HuH-7.5 (cell line): Measurements from ENCODE around the gene ELOVL7.
"Not testable (repeated sequence)": the region's sequence is repeated elsewhere in the genome, so short reads cannot be mapped to it uniquely, and the experiment has no call there.

Experiments
- DNase-seq: peaks from one replicate; pipeline ENCODE4 v3.0.0; 2011; ENCODE audit warnings: low spot score

ELOVL7 gene

GRCh38 chr5:60711892-60712291 is 132.2 kb downstream of the ELOVL7 start:
- not testable (repeated sequence) for DNase-seq

DNA sequence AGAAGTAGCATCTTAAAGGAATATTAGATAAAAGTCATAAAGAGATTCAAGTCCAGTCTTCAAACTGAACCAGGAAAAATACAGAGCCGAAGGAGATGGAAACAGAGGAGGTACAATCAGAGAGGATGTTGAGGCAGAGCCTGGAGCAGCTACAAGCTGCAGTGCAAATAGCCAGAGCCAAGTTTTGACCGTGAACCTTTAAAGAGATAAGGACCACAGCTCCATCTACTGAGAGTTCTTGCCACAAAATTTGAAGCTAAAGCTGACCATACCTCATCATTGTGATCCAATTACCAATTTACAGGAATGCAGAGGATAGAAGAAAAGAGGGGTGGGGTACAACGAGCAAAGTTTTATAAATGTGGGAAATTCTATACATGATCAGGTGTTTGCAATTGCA is 133.7 kb downstream of the ELOVL7 start:
- DNase-seq, result no peak

- DNase-seq, result no peak
Measured at GRCh38 chr5:60705144-60705543, 138.9 kb downstream of the ELOVL7 start.

- DNase-seq, result no peak
Measured at GRCh38 chr5:60703944-60704343, 140.1 kb downstream of the ELOVL7 start.
